NB4 (cell line): ENCODE results near the gene IGFBP6.

ENCODE experiments used
- DNase-seq: peaks from one replicate; pipeline ENCODE4 v3.0.0; 2010; ENCODE audit warnings: low read depth
- H3K4me3 ChIP-seq: one replicate; pipeline ENCODE4 v1.5.1; 2011; ENCODE audit warnings: mild to moderate bottlenecking, low read depth, low read length, moderate library complexity
- MYC ChIP-seq: IDR thresholded peaks from 2 replicates; pipeline ENCODE4 v1.6.1; 2011; ENCODE audit warnings: low read depth, low read length
- POLR2A ChIP-seq: IDR thresholded peaks from 2 replicates; pipeline ENCODE4 v1.6.1; 2011; ENCODE audit warnings: mild to moderate bottlenecking; ENCODE audit not compliant: insufficient read length; ENCODE audit errors: extremely low read depth
- TF ChIP-seq, protein P1 (sequence below): IDR thresholded peaks from 2 replicates; pipeline ENCODE4 v1.6.1; 2011; ENCODE audit warnings: low read depth, low read length
- TF ChIP-seq, protein P2 (sequence below): IDR thresholded peaks from one replicate; pipeline ENCODE4 v1.5.1; 2012; ENCODE audit warnings: low read depth, low read length

Gene IGFBP6

DNA sequence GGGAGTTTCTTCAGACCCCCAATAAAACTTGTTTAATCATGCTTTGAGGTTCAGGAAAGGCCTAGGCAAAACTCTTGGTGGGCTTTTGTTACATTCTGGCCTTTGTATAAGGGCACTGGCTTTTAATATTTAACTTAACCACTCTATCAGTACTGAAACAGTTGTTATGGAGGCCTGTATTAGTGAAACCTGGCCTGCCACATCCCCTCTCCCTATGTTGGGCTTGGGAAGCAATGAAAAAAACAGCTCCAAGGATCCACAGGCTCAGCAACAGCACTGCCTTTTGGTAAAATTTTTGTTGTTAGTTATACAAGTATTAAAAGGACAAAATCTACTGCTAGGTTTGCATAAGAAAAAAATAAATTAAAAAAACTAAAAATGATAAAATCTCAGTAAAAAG lies 16.5 kb downstream of the IGFBP6 start:
- no peak for DNase-seq
- no peak for TF ChIP-seq POLR2A
- no peak for TF ChIP-seq MYC
- TF ChIP-seq, protein P1, sequence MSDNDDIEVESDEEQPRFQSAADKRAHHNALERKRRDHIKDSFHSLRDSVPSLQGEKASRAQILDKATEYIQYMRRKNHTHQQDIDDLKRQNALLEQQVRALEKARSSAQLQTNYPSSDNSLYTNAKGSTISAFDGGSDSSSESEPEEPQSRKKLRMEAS: no peak
- TF ChIP-seq, protein P2, sequence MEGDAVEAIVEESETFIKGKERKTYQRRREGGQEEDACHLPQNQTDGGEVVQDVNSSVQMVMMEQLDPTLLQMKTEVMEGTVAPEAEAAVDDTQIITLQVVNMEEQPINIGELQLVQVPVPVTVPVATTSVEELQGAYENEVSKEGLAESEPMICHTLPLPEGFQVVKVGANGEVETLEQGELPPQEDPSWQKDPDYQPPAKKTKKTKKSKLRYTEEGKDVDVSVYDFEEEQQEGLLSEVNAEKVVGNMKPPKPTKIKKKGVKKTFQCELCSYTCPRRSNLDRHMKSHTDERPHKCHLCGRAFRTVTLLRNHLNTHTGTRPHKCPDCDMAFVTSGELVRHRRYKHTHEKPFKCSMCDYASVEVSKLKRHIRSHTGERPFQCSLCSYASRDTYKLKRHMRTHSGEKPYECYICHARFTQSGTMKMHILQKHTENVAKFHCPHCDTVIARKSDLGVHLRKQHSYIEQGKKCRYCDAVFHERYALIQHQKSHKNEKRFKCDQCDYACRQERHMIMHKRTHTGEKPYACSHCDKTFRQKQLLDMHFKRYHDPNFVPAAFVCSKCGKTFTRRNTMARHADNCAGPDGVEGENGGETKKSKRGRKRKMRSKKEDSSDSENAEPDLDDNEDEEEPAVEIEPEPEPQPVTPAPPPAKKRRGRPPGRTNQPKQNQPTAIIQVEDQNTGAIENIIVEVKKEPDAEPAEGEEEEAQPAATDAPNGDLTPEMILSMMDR: no peak

DNA sequence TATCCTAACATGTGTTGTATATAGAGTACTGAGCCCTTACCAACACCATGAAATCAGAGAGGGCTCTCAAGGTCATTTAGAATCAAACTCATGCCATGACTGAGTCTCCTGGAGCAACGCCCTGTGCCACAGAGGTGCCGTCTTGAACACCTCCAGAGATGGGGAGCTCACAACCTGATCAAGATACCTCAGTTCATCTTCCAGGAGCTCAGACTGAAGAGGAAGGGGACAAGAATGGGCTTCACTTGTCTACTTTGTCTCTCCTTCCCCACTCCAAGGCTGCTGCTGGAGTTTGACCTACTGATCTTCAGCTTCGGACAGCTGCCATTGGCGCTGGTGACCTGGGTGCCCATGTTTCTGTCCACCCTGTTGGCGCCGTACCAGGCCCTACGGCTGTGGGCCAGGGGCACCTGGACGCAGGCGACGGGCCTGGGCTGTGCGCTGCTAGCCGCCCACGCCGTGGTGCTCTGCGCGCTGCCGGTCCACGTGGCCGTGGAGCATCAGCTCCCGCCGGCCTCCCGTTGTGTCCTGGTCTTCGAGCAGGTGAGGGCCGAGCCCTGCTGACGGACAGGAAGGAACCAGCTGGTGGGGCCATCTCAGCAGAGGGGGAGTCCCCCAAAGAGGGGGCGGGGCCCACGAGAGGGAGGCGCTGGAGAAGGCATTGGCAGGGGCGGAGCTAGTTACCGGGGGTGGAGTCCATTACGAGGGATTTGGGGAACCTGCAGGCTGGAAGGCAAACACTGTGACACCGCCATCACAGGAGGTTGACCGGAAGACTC lies 17.8 kb downstream of the IGFBP6 start:
- no peak for DNase-seq
- TF ChIP-seq, protein P2: no peak
- no peak overlapping the region for H3K4me3 ChIP-seq

More for the DNA sequence above, 16.5 kb downstream of the IGFBP6 start:
- no peak overlapping the region for H3K4me3 ChIP-seq

DNA sequence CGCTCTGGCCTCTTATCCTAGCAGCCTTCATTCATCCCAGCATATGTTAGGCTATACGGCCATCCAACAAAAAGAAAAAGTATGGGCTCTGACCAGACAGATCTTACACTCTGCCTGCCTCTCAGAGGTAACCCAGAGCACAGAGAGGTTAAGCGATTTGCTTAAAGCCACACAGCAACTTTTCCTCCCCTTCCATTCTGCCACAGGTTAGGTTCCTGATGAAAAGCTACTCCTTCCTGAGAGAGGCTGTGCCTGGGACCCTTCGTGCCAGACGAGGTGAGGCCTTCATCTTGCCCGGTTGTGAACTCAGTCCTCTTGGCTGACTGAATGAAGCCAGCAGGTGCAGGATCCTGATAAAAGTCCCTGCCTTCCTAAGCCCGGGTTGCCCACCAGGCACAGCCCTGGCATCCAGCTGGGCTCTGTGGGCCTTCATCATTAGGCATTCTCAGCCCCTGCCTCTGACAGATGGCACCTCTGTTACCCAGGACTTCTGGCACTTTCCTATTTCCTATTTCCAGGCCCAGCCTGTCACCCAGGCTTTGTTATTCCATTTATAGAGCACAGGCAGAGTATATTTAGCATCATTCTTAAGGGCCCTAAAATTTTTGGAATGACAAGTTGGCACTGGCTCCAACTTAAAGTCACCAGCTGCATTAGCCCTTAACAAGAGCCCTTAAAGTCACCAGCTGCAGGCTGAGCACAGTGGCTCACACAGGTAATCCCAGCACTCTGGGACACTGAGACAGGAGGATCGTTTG lies 18.6 kb downstream of the IGFBP6 start:
- TF ChIP-seq, protein P2: no peak
- DNase-seq: no peak
- H3K4me3 ChIP-seq: no peak overlapping the region

- no peak for TF ChIP-seq POLR2A
- no peak for TF ChIP-seq MYC
- TF ChIP-seq, protein P1: no peak
- TF ChIP-seq, protein P2: no peak
- no peak overlapping the region for H3K4me3 ChIP-seq
- DNase-seq: no peak
Observed at GRCh38 chr12:53118751-53119300, 21.4 kb downstream of the IGFBP6 start.

- TF ChIP-seq, protein P1: no peak
- TF ChIP-seq POLR2A: no peak
- TF ChIP-seq, protein P2: no peak
- no peak for TF ChIP-seq MYC
- no peak overlapping the region for H3K4me3 ChIP-seq
- no peak for DNase-seq
Observed at GRCh38 chr12:53120685-53121525, 23.4 kb downstream of the IGFBP6 start.
